CD4-positive, CD25-positive, alpha-beta regulatory T cell (primary cell): ENCODE results near the gene KCNG2. TPM values are rescaled to one million over a fixed set of nuclear protein-coding genes. Genes with fewer than 3 reads are reported as not detected.

Experiments
- ATAC-seq, 2 donors: fragments of 150-1000 bp; cut with Tn5 transposase; one replicate each; pipeline ENCODE4 v1.10.0; 2021; ENCODE audit warnings: low read depth in 2 of 2, moderate number of reproducible peaks in 2 of 2, moderate library complexity in 1 of 2
- DNase-seq, 3 donors: peaks; one replicate each; pipeline versions ENCODE4 v3.0.0 to v3.0.0-alpha.2; 2012 to 2022; ENCODE audit warnings: mixed read lengths in 1 of 3
- H3K27ac ChIP-seq: one replicate; pipeline ENCODE4 v1.7.0; 2013; ENCODE audit warnings: mild to moderate bottlenecking, low read length; ENCODE audit not compliant: insufficient read depth, poor library complexity, severe bottlenecking
- H3K27me3 ChIP-seq: one replicate; pipeline ENCODE4 v1.7.0; 2013; ENCODE audit warnings: low read length; ENCODE audit not compliant: control insufficient read depth, insufficient read depth
- H3K36me3 ChIP-seq: one replicate; pipeline ENCODE4 v1.7.0; 2013; ENCODE audit warnings: mild to moderate bottlenecking, low read length, moderate library complexity; ENCODE audit not compliant: control insufficient read depth, insufficient read depth
- H3K4me1 ChIP-seq: 2 replicates; pipeline ENCODE4 v1.7.0; 2013; ENCODE audit warnings: mild to moderate bottlenecking, low read length; ENCODE audit not compliant: insufficient read depth, control insufficient read depth, poor library complexity, severe bottlenecking
- H3K4me3 ChIP-seq: one replicate; pipeline ENCODE4 v1.7.0; 2013; ENCODE audit warnings: low read depth, mild to moderate bottlenecking, low read length, moderate library complexity
- H3K9me3 ChIP-seq, 2 experiments: 1 replicate in 1 of 2; 2 replicates in 1 of 2; pipeline ENCODE4 v1.7.0; 2013; ENCODE audit warnings: low read length in 2 of 2, mild to moderate bottlenecking in 1 of 2, moderate library complexity in 1 of 2; ENCODE audit not compliant: control insufficient read depth in 2 of 2
- H3K27ac Mint-ChIP-seq, 3 donors: one replicate each; pipeline ENCODE4 v1.8.0; 2020 to 2022; ENCODE audit warnings: mild to moderate bottlenecking in 3 of 3, mixed read lengths in 3 of 3, moderate library complexity in 2 of 3
- H3K27me3 Mint-ChIP-seq: one replicate; pipeline ENCODE4 v1.8.0; 2022; ENCODE audit warnings: mild to moderate bottlenecking, mixed read lengths
- H3K36me3 Mint-ChIP-seq: one replicate; pipeline ENCODE4 v1.8.0; 2020; ENCODE audit warnings: mixed read lengths
- H3K4me1 Mint-ChIP-seq, 4 donors: one replicate each; pipeline ENCODE4 v1.8.0; 2020 to 2022; ENCODE audit warnings: mixed read lengths in 4 of 4, mild to moderate bottlenecking in 1 of 4
- H3K4me3 Mint-ChIP-seq, 4 donors: one replicate each; pipeline ENCODE4 v1.8.0; 2020 to 2022; ENCODE audit warnings: mild to moderate bottlenecking in 4 of 4, mixed read lengths in 4 of 4, moderate library complexity in 3 of 4
- H3K9me3 Mint-ChIP-seq, 7 donors: one replicate each; pipeline ENCODE4 v1.8.0; 2020 to 2022; ENCODE audit warnings: mixed read lengths in 7 of 7, mild to moderate bottlenecking in 3 of 7, moderate library complexity in 2 of 7
- polyA plus RNA-seq, 4 donors: library from polyadenylated mRNA; unstranded; fragments of 300-500 nt; fragmentation: Illumina TruSeq; gene quantifications; one replicate each; pipeline ENCODE4 v1.2.3, GENCODE V29; 2021
- total RNA-seq: library from RNA; stranded (reverse); gene quantifications from one replicate; pipeline ENCODE4 v1.2.3, GENCODE V29; 2022

KCNG2 gene
- total and polyA plus RNA-seq, 5 donors from 2014 or later, result not detected

DNA sequence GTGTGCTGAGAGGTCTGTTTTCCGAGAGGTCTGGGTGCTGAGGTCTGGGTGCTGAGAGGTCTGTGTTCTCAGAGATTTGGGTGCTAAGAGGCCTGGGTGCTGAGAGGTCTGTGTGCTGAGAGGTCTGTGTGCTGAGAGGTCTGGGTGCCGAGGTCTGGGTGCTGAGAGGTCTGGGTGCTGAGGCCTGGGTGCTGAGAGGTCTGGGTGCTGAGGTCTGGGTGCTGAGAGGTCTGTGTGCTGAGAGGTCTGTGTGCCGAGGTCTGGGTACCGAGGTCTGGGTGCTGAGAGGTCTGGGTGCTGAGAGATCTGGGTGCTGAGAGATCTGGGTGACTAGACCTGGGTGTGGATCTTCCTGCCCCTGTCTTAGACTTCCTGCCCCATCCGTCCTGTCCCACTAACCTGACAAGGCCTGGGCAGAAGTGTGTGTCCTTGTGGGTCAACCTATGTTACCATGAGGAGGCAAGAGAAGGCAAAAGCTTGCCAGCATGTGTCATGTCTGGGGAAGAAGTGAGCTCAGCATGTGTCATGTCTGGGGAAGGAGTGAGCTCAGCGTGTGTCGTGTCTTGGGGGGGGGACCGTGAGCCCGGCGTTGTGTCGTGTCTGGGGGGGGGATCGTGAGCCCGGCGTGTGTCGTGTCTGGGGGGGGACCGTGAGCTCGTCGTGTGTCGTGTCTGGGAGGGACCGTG lies 69.3 kb downstream of the KCNG2 start:
- H3K27ac Mint-ChIP-seq, result no peak overlapping the region
- ATAC-seq (no peak), DNase-seq (no peak)
- Histone ChIP-seq H3K27me3 (no peaks in the 10 kb centered on the region), H3K9me3 (no peaks in the 10 kb centered on the region), H3K36me3 (no peaks in the 10 kb centered on the region), H3K4me3 (no peak overlapping the region), H3K27ac (no peak overlapping the region), H3K4me1 (no peaks in the 10 kb centered on the region)
- H3K27me3 Mint-ChIP-seq, result no peaks in the 10 kb centered on the region
- peaks cover 0 to 6% (median under 1%) of the 10 kb centered on the region in 7 donors for H3K9me3 Mint-ChIP-seq
- no peaks in the 10 kb centered on the region for H3K4me1 Mint-ChIP-seq
- no peaks in the 10 kb centered on the region for H3K36me3 Mint-ChIP-seq
- H3K4me3 Mint-ChIP-seq, result no peak overlapping the region

DNA sequence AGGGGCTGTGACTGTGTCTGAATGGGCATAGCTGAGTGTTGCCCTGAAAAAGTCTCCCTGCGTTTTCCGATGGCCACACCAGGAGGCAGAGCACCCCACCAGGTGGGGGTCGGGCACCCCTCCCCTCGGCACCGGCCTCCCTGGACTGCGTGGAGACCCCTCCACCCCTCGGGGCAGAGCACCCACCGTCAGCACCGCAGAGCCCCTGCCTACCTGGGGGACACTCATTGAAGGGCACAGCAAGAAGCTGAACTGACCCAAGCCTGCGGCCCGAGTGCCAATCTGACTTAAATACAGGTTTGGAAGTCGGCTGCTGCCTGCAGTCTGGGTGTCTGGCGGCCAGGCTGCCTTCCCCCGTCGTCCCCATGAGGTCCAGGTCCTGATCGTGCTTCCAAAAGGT lies 69.9 kb downstream of the KCNG2 start:
- Histone ChIP-seq H3K27ac (no peak overlapping the region), H3K36me3 (no peaks in the 10 kb centered on the region), H3K9me3 (no peaks in the 10 kb centered on the region), H3K4me1 (no peaks in the 10 kb centered on the region), H3K27me3 (no peaks in the 10 kb centered on the region), H3K4me3 (no peak overlapping the region)
- DNase-seq (no peak), ATAC-seq (no peak)
- H3K4me3 Mint-ChIP-seq, result no peak overlapping the region
- no peaks in the 10 kb centered on the region for H3K27me3 Mint-ChIP-seq
- H3K9me3 Mint-ChIP-seq, result peaks cover 0 to under 1% (median 0%) of the 10 kb centered on the region in 7 donors
- no peaks in the 10 kb centered on the region for H3K4me1 Mint-ChIP-seq
- peak overlapping the region in 1 of 3 donors; percentile 12 for H3K27ac Mint-ChIP-seq
- no peaks in the 10 kb centered on the region for H3K36me3 Mint-ChIP-seq

DNA sequence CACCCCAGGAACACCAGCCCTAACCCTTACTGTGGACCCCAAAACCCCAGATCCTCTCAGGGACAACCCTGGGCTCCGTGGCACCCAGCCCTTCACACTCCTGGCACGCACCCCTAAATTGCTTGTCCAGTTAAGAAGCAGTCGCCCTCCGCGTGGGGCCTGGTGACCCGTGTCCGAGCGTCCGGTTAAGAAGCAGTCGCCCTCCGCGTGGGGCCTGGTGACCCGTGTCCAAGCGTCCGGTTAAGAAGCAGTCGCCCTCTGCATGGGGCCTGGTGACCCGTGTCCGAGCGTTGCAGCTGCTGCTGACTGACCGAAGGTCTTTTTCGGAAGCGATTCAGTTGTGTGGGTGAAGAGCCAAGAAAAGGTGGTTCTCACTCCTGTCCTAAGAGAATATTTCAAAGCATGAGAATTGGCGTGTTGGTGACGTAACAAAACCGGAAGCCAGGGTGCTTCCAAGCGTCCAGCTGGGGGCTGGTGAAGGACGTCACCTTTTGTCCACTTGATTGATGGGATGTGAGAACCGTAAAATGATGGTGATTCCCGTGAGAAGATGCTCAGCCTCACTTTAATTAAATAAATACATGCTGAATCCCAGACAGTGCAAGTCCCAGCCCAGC lies 70.5 kb downstream of the KCNG2 start:
- Mint-ChIP-seq H3K27ac (no peak overlapping the region), H3K27me3 (no peaks in the 10 kb centered on the region)
- DNase-seq, result no peak

DNA sequence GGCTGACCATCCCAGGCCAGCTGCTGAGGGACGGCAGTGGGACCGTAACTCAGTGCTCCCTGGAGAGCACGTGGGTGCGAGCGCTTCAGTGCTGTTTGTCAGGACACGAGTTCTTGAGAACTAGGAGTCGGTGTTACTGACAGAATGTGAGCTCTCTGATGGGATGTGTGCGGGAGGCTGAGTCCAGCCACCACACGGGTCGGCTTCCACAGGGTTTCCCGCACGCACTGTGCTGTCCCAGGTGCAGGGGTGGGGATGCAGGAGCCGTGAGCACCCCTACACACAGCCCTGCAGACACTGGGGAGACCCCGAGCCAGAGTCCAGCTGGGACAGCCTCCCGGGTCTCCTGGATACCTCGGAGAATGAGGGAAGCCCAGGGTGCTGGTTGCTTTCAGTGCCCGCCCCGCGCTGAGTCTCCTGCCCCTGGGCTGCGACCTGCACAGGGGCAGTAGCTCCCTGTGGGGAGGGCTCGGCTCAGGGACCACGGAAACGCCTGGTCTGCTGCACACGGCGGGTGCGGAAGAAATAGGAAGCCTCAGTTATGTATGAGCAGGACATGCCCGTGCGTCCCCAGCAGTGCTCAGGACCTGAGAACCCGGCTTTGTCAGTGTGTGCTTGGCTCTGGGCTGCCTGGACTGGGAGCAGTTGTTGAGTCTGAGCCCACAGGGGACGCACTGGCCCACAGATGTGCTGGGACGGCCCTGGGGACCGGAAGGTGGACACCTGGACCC lies 71.2 kb downstream of the KCNG2 start:
- DNase-seq (no peak), ATAC-seq (no peak)
- H3K4me1 ChIP-seq, result no peaks in the 10 kb centered on the region
- no peak overlapping the region for H3K4me3 Mint-ChIP-seq
- H3K27ac ChIP-seq, result no peak overlapping the region
- H3K36me3 Mint-ChIP-seq, result no peaks in the 10 kb centered on the region
- H3K4me1 Mint-ChIP-seq, result no peaks in the 10 kb centered on the region
- no peaks in the 10 kb centered on the region for H3K27me3 ChIP-seq
- H3K9me3 Mint-ChIP-seq, result no peaks in the 10 kb centered on the region
- no peaks in the 10 kb centered on the region for H3K9me3 ChIP-seq
- H3K36me3 ChIP-seq, result no peaks in the 10 kb centered on the region
- no peak overlapping the region for H3K27ac Mint-ChIP-seq
- no peaks in the 10 kb centered on the region for H3K27me3 Mint-ChIP-seq
- no peak overlapping the region for H3K4me3 ChIP-seq

More for the DNA sequence above, 70.5 kb downstream of the KCNG2 start:
- no peak overlapping the region for H3K4me3 Mint-ChIP-seq
- no peaks in the 10 kb centered on the region for H3K9me3 Mint-ChIP-seq
- no peak for ATAC-seq
- no peaks in the 10 kb centered on the region for H3K36me3 ChIP-seq
- no peaks in the 10 kb centered on the region for H3K4me1 ChIP-seq
- no peaks in the 10 kb centered on the region for H3K27me3 ChIP-seq
- no peak overlapping the region for H3K4me3 ChIP-seq
- no peaks in the 10 kb centered on the region for H3K9me3 ChIP-seq
- H3K36me3 Mint-ChIP-seq, result no peaks in the 10 kb centered on the region
- no peaks in the 10 kb centered on the region for H3K4me1 Mint-ChIP-seq
- no peak overlapping the region for H3K27ac ChIP-seq

DNA sequence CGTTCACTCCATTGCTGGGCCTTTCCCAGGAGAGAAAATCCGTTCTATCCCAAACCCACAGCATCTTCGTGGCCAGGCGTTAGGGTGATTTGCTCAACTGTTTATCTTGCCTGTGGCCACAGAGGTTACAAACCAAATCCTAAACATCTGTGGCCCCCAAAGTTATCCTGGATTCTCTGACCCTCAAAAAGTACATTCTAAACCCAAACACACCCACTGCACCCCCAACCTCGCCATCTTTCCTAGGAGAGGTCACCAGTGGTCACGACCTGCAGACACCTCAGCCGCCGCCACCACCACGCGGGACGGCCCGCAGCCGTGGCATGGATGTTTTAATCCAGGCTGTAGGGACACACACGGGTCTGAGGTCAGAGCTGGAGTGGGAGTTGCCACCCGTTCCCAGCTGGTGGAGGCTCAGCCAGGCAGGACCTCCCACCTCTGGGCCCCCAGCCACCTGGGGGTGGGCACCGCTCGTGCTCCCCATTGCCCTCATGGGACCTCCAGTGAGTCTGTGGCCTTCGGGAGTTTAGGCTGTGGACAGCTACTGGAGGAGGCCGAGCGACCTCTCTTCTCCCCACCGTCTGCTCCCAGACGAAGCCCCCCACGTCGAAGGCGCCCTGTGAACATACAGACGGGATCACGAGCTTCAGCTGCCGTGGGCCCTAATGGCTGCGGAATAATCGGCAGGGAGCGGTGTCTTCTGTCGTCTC lies 72.0 kb downstream of the KCNG2 start:
- H3K36me3 Mint-ChIP-seq, result no peaks in the 10 kb centered on the region
- no peaks in the 10 kb centered on the region for H3K4me1 ChIP-seq
- H3K4me3 Mint-ChIP-seq, result no peak overlapping the region
- ATAC-seq (no peak), DNase-seq (no peak)
- no peak overlapping the region for H3K27ac ChIP-seq
- no peaks in the 10 kb centered on the region for H3K36me3 ChIP-seq
- no peaks in the 10 kb centered on the region for H3K4me1 Mint-ChIP-seq
- no peaks in the 10 kb centered on the region for H3K27me3 Mint-ChIP-seq
- H3K4me3 ChIP-seq, result no peak overlapping the region
- H3K9me3 Mint-ChIP-seq, result no peaks in the 10 kb centered on the region
- no peaks in the 10 kb centered on the region for H3K27me3 ChIP-seq
- H3K9me3 ChIP-seq, result no peaks in the 10 kb centered on the region
- peak overlapping the region in 1 of 3 donors; percentile 79 for H3K27ac Mint-ChIP-seq

DNA sequence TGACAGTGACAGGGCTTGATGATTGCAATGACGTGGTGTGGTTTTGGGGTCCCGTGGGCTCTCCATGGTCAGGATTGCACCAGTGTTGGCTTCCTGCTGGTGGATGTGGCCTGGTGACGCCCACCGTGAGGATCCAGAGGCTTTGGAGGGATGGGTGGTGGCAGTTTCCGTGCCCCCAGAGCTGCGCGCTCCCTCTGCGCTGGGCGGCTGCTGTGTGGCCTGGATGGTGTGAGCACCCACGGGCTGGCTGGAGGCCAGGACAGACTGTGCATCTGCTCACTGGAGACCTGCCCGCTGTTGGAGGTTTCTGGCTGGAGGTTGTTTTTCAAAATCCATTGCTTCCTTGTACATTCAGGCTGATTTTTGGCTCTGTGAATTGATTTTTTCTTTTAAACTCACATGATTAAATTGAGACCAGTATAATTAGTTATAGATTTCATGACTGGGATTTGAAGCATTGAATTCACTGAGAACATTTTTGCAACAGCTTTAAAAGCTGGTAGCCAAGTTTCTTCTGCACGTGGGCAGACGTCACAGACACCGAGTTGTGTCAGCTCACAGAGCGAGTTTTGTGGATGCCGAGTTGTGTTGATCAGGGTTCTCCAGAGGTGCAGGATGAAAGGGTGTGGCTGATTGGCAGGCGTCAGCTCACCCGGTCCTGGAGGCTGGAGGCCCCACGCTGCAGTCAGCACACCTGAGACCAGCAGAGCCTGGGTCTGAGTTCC lies 72.7 kb downstream of the KCNG2 start:
- no peaks in the 10 kb centered on the region for H3K4me1 Mint-ChIP-seq
- no peak overlapping the region for H3K27ac Mint-ChIP-seq
- DNase-seq (no peak), ATAC-seq (no peak)
- no peaks in the 10 kb centered on the region for H3K27me3 Mint-ChIP-seq
- H3K4me3 Mint-ChIP-seq, result no peak overlapping the region
- Histone ChIP-seq H3K36me3 (no peaks in the 10 kb centered on the region), H3K27ac (no peak overlapping the region), H3K27me3 (no peaks in the 10 kb centered on the region), H3K4me3 (no peak overlapping the region), H3K9me3 (no peaks in the 10 kb centered on the region), H3K4me1 (no peaks in the 10 kb centered on the region)
- H3K36me3 Mint-ChIP-seq, result no peaks in the 10 kb centered on the region
- H3K9me3 Mint-ChIP-seq, result no peaks in the 10 kb centered on the region

DNA sequence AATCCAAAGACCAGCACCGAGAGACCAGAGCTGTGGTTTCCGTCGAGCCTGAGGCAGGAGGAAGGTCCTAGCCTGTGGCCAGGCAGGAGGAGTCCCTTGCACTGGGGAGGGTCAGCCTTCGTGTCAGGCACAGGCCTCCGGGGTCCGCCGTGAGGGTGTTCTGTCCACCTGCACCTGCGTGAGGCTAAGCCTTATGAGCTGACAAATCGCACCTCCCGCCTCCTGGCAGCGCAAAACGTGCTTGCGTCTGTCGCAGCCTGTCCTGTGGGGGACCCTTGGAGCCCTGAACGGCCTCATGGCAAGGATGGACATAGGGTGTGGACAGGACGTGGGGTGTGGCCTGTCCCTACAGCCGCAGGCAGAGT lies 73.3 kb downstream of the KCNG2 start:
- Mint-ChIP-seq H3K4me3 (no peak overlapping the region), H3K9me3 (no peaks in the 10 kb centered on the region), H3K36me3 (no peaks in the 10 kb centered on the region), H3K27me3 (no peaks in the 10 kb centered on the region), H3K27ac (no peak overlapping the region), H3K4me1 (no peaks in the 10 kb centered on the region)
- Histone ChIP-seq H3K27me3 (no peaks in the 10 kb centered on the region), H3K27ac (no peak overlapping the region), H3K4me3 (no peak overlapping the region), H3K9me3 (no peaks in the 10 kb centered on the region), H3K4me1 (no peaks in the 10 kb centered on the region), H3K36me3 (no peaks in the 10 kb centered on the region)
- DNase-seq (no peak), ATAC-seq (no peak)
